ENCODE measurements around the gene ZSWIM6.

The ZSWIM6 gene

DNA sequence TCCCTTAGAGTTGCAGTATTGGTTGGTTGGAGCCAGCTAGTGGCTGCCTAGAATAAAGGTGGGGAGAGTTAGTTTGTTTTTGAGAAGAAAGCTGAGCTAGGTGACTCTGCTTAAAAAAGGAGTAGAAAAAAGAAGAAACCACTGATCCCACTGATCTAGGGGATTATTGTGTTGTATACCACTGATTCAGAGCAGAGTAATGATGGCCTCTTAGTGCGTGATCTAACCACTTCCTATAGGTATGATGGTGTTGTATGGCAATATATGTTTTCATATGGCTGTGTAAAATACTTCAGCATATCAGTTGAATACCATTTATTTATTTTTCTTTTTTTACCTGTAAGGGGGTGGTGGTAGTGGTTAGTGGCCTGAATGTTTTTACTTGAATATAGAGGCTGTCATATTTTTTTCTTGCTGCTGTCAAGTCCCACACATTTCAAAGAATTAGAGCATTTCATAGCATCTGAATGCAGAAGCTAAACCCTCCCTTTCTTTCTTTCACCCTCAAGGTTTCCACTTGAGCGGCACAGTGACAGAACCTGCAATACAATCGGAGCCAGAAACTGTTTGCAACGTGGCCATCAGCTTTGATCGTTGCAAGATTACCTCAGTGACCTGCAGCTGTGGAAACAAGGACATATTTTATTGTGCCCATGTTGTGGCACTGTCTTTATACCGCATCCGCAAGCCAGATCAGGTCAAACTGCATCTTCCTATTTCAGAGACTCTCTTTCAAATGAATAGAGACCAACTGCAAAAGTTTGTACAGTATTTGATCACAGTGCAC is 140.3 kb downstream of the ZSWIM6 start:
- no peak for DNase-seq (ENCODE audit: low read depth in 2 of 3, low spot score in 1 of 3)

DNA sequence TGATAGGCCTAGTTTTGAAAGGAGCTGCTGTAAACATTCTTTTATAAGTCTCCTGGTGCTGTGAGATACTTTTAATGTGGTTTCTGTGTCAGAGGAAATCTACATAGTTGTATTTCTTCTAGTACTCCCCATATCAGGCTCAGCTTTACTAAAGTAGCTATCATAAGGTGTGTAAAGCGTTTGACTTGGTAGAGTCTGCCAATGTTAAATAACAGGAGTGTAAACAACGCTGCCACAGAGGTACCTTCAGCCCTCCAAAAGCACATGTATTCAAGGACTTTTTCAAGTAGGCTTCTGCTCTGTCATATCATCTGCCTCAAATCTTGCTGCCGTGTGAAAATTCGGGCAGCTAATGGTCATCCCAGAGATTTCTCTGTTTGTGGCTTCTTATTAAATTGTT is 142.7 kb downstream of the ZSWIM6 start:
- DNase-seq (ENCODE audit: low read depth in 2 of 3, low spot score in 1 of 3) = no peak

DNA sequence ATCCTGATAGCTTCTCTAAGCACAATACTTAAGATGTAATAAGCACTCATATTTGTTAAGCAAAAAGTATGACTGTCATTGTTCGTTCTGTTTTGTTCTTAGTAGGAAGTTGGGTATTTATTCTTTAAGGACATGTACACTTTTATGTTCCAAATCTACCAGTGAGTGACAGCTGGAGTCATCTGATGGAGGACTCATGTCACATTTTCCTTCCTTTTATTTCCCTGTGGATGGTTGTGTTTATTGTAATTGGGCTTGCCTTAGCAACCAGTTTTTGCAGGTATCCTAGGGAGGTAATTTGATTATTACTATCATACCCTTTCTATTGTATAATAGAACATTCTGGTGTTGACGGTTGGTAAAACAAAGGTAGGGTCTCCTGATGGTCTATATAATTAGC is 145.7 kb downstream of the ZSWIM6 start:
- DNase-seq (ENCODE audit: low read depth in 2 of 3, low spot score in 1 of 3) = no peak

DNA sequence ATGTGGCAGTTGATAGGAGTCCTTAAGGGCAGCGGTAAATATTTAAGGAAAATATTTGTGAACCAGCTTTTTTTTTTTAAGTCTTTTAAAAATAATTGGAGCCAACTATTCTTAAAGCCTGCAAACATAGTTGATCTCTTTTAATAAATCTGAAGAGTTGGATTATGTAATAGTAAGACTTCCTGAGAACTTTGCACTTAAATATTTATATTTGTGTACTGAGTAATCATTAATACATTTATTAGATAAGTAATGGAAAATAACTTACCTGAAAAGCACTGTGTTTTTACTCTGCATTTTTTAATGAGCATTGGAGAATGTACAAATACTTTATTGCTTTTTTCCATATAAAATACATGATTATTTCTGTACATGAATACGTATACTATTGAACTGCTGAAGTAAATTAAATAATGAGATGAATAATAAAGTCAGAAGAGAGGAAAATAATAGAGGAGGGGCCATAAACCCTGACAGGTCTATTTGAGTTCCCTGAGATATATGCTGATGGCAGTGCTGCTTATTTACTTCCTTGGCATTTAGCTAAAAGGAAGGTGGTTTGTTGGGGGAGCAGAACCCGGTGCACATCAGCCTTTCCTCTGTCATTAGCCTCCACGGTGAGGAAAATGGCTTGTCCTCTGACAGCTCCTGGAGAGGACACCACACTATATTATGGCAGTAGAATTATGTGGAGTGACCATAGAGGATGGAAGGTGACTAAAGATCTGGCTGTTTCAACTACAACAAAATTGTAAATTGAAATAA is 148.0 kb downstream of the ZSWIM6 start:
- DNase-seq (ENCODE audit: low read depth in 2 of 3, low spot score in 1 of 3) = no peak

DNA sequence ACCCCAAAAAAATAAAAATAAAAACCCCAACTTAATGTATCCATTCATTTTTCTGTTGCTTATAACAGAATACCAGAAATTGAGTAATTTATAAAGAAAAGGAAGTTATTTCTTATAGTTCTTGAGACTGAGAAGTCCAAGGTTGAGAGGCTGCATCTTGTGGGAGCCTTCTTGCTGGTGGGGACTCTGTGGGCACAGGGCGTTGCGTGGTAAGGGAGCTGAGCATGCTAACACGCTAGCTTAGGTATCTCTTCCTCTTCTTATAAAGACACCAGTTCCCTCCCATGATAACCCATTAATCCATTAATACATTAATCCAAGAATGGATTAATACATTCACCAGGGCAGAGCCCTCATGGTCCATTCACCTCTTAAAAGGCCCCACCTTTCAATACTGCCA is 150.9 kb downstream of the ZSWIM6 start:
- no peak for DNase-seq (ENCODE audit: low read depth in 2 of 3, low spot score in 1 of 3)

DNA sequence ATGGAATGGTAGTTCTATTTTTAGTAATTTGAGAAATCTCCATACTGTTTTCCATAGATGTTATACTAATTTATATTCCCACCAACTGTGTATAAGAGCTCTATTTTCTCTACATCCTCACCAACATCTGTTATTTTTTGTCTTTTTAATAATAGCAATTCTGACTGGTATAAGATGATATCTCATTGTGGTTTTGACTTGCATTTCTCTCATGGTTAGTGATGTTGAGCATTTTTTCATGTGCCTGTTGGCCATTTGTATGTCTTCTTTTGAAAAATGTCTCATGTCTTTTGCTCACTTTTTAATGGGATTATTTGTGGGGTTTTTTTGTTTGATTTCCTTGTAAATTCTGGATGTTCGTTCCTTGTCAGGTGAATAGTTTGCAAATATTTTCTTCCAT is 154.4 kb downstream of the ZSWIM6 start:
- no peak for DNase-seq (ENCODE audit: low read depth in 2 of 3, low spot score in 1 of 3)

DNA sequence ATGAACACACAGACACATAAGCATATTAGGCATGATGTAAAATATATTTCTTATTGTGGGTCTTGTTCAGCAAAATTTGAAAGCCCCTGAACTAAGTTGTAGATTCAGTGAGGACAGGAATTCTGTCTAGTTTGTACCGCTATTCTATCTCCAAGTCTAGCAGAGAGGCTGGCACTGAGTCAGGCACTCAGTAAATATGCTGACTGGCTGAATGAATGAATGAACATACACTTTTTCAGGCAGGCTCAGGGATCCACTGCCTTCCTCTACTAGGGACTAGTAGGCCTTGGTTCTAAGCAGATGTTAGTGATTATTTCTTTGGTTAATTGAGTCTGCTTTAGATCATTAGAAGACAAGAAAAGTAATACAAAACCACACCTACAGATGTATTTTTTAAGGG is 157.5 kb downstream of the ZSWIM6 start:
- DNase-seq (ENCODE audit: low read depth in 2 of 3, low spot score in 1 of 3) = no peak

DNA sequence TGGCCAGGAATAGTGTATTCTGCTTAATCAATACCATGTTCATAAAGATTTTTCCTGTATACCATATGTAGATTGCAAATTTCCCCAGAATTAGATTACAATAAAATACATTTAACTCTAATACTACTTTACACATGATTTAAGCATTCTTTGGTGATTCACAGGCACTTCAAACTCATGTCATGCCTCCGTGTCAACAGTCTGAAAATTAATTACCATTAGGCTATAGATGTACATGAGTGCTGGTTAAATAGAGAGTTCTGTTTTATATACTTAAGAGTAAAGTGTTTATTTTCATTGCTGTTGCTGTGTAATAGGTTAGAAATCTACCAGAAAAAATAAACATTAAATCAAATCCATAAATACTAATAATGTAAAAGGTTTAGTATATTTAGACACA is 159.8 kb downstream of the ZSWIM6 start:
- DNase-seq (ENCODE audit: low read depth in 2 of 3, low spot score in 1 of 3) = no peak

DNA sequence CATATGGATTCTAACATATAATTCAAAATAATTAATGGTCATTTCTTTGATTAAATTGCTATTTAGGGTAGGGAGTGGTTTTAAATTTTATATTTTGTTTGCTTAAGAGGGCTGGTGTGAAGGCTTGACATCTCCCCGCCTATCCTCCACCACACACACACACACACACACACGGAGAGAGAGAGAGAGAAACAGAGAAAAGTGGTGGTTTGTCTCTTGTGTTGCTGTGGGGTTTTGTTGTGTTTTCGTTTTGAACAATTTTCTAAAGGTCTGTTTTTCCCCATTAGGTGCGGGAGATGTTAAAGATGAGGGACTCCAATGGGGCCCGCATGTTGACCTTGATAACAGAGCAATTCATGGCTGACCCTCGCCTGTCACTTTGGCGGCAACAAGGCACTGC is 161.9 kb downstream of the ZSWIM6 start:
- DNase-seq (ENCODE audit: low read depth in 2 of 3, low spot score in 1 of 3) = no peak

DNA sequence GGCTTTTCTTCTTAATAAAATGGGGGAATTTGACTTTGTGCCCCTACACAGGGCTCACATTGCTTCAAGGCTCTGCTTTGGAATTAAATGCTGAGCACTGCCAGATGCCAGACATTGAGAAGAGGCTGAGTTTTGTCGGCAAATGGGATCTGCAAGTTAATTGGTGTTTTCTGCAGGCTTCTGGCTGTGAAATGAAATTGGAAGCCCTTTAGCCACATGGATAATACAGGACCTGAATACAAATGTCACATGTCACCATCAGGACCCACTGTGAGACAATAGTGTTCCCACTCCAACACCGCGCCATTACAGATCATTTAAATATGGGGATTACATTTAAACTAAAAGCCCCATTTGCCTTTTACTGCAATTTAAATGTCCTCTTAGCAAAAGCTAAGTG is 164.4 kb downstream of the ZSWIM6 start:
- DNase-seq (ENCODE audit: low read depth in 2 of 3, low spot score in 1 of 3) = no peak

DNA sequence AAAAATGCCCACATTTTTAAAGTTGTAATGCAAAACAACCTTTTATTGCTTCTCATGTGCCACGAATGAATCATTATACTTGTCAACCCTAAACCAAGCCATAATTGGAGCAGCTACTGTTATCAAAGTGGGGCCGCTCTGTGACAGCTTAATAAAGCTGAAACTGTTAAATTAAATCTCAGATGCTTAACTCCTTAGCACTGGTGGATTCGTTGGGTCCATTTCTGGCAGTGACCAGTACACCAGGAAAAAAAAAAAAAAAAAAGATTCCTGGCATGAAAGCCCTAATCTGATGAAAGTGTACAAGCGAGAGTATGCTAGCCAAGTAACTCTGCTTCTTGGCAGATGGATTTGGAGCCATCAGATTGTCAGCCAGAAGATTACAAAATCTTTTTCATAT is 164.8 kb downstream of the ZSWIM6 start:
- DNase-seq (ENCODE audit: low read depth in 2 of 3, low spot score in 1 of 3) = no peak

DNA sequence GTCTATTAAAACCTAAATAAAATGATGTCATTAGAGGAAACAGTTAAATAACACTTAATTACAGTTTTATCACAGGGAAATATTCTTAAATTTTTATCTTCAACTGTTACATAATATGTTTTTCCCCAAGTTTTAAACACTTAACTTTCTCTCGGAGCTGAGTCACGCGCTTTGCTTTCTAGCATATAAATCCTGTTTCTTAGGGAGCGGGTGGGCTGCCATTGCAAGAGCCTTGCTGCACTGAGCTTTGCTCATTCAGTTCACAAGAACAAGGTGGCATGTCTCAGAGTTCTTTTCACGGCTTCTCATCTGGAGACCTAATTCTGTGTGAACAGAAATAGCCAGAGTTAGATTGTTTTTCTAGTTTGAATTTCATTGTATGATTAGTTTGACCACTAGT is 166.1 kb downstream of the ZSWIM6 start:
- no peak for DNase-seq (ENCODE audit: low read depth in 2 of 3, low spot score in 1 of 3)

DNA sequence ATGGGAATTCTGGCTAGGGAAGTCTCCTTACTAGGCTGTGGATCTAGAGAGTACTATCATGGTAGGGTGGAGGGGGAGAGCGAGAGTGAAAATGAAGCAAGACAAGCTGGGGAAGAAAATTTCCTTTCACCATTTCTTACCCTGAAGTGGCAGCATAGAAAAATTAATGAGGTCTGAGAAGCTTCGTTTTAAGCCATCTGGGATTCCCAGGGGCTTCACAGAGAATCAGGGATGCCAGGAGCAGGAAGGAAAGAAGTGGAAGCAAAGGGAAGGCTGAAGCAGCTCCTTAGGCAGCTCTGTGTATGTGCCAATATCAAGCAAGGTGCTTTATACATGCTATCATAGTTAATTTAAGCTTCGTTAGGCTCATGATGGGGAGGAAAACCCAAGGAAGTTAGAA is 169.9 kb downstream of the ZSWIM6 start:
- DNase-seq (ENCODE audit: low read depth in 2 of 3, low spot score in 1 of 3) = no peak

DNA sequence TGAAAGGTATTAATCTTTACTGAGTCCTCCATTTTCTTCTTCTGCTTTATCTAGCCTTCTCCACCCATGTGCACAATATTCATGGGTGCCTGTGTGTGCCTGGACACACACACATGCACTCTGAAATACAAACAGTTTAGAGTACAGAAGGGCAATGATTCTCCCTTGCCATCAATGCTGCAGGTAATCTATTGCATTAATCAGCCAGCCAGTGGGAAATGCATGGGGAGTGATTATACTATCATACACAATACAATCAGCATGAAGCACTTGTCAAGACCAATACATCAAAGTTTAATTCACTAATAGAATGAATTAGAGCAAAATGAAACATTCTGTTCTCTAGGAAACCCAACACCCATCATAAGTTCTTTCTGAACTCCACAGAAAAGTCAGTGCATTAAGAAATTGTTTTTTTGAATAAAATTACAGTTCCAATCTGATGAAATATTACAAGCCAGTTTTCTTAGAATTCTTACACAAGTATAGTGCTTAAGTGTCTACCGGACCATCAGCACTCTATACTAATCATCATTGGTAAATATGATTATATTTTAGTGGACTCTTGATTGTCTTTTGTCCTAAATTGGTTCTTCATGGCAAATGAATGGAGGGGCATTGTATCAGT is 172.2 kb downstream of the ZSWIM6 start:
- DNase-seq (ENCODE audit: low read depth in 2 of 3, low spot score in 1 of 3) = no peak

DNA sequence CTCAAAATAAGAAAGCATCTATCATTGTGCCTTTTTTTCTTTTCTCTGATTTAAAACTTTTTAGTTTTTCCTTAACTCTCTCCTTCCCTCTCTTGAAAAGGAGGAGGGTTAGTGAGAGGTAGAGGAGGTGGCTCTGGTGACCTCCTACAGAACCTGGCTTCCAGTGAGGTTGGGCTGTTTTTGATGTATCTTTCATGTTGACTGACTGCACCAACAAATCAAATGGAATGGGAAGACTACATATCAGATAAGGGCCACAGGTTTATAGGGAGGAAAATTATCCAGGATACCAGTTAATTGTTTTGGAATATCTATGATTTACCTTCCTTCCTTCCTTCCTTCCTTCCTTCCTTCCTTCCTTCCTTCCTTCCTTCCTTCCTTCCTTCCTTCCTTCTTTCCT is 173.2 kb downstream of the ZSWIM6 start:
- DNase-seq (ENCODE audit: low read depth in 2 of 3, low spot score in 1 of 3) = no peak

DNA sequence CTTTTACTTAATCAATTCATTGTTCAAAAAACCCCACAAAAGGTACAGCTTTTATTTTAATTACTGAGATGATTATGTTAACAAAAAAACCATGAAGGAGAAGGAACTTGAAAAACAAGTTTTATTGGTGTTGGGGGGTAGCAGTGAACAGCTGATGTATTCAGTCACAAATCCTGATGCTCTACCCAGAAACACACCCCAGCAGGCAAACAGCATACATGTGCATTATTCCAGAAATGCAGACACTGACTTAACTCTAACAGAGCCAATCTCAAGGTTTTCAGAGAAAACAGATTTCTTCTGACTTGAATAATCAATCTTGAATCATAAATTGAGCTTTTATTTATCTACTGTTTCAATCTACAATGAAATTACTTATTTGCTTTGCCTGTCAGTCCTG is 175.2 kb downstream of the ZSWIM6 start:
- no peak for DNase-seq (ENCODE audit: low read depth in 2 of 3, low spot score in 1 of 3)

DNA sequence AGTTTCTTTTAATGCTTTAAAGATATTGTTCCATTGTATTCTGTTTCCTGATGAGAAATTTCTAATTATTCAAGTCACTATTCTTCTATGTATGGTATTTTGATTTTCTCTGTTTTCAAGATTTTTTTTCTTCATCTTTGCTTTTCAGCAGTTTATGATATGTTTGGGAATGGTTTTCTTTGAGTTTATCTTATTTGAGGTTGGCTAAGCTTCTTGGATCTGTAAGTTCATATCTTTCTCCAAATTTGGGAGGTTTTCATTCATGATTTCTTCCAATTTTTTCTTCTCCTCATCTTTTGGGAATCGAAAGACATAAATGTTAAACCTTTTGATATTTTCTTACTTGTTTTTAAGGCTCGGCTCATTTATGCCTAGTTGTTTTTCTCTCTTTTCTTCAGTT is 184.9 kb downstream of the ZSWIM6 start:
- DNase-seq (ENCODE audit: low read depth in 2 of 3, low spot score in 1 of 3) = no peak

DNA sequence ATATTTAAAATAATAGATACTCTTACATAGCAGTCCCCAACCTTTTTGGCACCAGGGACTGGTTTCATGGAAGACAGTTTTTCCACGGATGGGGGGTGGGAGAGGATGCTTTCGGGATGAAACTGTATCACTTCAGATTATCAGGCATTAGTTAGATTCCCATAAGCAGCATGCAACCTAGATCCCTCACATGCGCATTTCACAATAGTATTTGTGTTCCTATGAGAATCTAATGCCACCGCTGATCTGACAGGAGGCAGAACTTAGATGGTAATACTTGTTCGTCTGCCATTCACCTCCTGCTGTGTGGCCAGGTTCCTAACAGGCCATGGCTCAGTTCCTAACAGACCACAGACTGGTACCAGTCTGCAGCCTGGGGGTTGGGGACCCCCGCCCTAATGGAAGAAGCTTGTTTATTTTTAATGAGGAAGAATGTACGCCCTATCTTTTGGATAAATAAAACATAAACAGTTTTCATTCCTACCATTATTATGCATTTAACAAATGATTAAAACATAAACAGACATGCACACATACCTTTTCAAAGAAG is 187.7 kb downstream of the ZSWIM6 start:
- DNase-seq (ENCODE audit: low read depth in 2 of 3, low spot score in 1 of 3) = no peak

DNA sequence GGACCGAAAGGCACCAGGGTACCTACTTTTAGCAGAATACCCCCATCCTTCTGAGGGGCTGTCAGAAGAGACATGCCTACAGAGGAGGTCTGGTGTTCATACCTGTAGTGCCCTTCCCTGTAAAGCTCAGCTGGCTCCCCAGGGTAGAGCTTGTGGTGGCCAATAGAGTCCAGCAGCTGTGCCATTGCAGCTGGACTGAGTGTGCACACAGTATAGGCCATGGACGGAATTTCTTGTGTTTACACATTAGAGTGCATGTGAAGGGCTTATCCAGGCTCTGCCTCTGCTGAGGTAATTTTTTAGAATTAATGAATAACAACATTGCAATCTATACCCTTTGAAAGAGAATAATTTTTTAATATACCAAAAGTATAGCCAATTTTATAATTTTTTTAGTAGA is 191.0 kb downstream of the ZSWIM6 start:
- no peak for DNase-seq (ENCODE audit: low read depth in 2 of 3, low spot score in 1 of 3)

DNA sequence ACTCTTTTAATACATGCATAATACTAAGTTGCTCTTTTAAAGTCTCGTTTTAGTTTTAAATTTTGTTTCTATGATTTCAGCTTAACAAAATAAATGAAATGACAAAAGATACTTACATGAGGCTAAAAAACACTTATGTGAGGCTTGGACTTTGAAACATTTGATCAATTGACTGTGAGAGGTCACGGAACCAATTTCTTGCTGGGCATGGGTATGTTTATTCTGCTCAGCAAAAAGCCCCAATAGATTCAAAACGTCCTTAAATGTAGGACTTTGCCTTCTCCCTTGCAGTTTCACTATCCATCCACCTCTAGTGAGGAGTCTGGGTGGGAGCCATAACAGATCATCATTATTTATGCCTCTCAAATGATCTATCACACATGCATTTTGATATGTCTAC is 191.9 kb downstream of the ZSWIM6 start:
- no peak for DNase-seq (ENCODE audit: low read depth in 2 of 3, low spot score in 1 of 3)

DNA sequence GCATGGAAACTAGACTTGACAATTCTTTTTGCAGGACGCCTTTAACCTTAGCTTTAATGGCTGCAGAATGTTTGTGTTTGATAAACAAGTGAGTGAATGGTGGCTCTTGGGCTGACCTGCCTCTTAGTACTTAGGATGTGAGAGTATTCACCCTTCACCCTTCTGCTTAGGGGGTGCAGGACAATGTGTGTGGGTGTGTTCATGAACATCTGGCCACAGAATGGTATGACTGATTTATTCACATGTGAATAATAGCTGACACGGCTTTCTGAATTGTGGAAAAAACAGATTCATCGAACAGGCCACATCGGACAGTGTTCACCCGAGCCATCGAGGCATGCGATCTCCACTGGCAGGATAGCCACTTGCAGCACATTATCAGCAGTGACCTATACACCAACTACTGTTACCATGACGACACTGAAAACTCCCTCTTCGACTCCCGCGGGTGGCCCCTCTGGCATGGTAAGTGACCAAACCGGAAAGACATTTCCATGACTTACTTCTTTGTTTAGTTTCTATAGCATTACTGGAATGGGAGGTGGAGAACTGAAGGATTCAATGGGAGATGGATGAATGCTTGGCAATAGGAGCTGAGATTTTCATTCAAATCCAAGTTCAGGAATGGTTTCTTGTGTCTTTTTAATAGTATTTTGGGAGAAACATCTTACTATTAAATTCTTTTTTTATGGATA is 193.6 kb downstream of the ZSWIM6 start:
- no peak for DNase-seq (ENCODE audit: low read depth in 2 of 3, low spot score in 1 of 3)

DNA sequence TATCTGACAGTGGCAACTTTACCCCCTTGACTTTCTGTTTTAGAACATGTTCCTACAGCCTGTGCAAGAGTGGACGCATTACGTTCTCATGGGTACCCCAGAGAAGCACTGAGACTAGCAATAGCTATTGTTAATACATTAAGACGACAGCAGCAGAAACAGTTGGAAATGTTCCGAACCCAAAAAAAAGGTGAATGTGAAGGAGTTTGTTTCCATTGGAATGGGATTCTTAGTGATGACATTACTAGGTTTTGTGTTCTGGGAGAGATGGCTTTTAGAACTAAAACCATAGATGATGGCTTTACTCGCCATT is 194.1 kb downstream of the ZSWIM6 start:
- DNase-seq (ENCODE audit: low read depth in 2 of 3, low spot score in 1 of 3) = no peak
